Esophagus (tissue), 2 donors: Measurements from ENCODE around the gene GABBR1. TPM values are rescaled to one million over a fixed set of nuclear protein-coding genes. Genes with fewer than 3 reads are reported as not detected.
A peak's percentile ranks its signal among the peaks of the same experiment; 100 is the strongest.

Experiments
- H3K27ac ChIP-seq, 2 donors: one replicate each; pipeline ENCODE4 v1.5.1; 2013; ENCODE audit warnings: low read depth in 2 of 2, mild to moderate bottlenecking in 2 of 2, inconsistent platforms in 1 of 2, low read length in 1 of 2, moderate library complexity in 1 of 2
- H3K27me3 ChIP-seq, 2 donors: one replicate each; pipeline ENCODE4 v1.6.1; 2013; ENCODE audit warnings: low read length in 2 of 2, control low read depth in 1 of 2, mild to moderate bottlenecking in 1 of 2; ENCODE audit not compliant: insufficient read depth in 2 of 2, control insufficient read depth in 1 of 2
- H3K36me3 ChIP-seq, 2 donors: one replicate each; pipeline ENCODE4 v1.6.1; 2013; ENCODE audit warnings: low read length in 1 of 2; ENCODE audit not compliant: control insufficient read depth in 2 of 2, insufficient read depth in 2 of 2
- H3K4me1 ChIP-seq, 2 donors: one replicate each; pipeline ENCODE4 v1.6.1; 2013; ENCODE audit warnings: low read length in 1 of 2; ENCODE audit not compliant: control insufficient read depth in 2 of 2, insufficient read depth in 2 of 2
- H3K4me3 ChIP-seq, 2 donors: one replicate each; pipeline ENCODE4 v1.5.1; 2013; ENCODE audit warnings: low read length in 2 of 2, mild to moderate bottlenecking in 2 of 2, low read depth in 1 of 2, moderate library complexity in 1 of 2
- H3K9me3 ChIP-seq, 2 donors: one replicate each; pipeline ENCODE4 v1.6.1; 2013; ENCODE audit warnings: mild to moderate bottlenecking in 2 of 2, low read depth in 1 of 2, low read length in 1 of 2, moderate library complexity in 1 of 2; ENCODE audit not compliant: control insufficient read depth in 2 of 2, insufficient read depth in 1 of 2
- WGBS, 2 donors: extraction: QIAGEN DNeasy Blood & Tissue Kit; methylation state at CpG; one replicate each; pipeline ENCODE4 v1.1.7; 2013; 5-methylcytosine and 5-hydroxymethylcytosine counted together
- polyA plus RNA-seq, 2 donors: library from polyadenylated mRNA; stranded (reverse); fragments of 200-250 nt; gene quantifications; one replicate each; pipeline ENCODE4 v1.2.3, GENCODE V29; 2013
- donor health status: healthy with polysubstance abuse.
- donor health status: Bipolar disorder and iron deficiency.

The GABBR1 gene
- polyA plus RNA-seq, 2 donors, result 13.0 to 28.1 TPM

- WGBS, 2 donors, result 26 to 31% methylated on average over 3 of the region's 3 CpGs
- Histone ChIP-seq H3K27me3 (no peaks in the 10 kb centered on the region), H3K9me3 (no peaks in the 10 kb centered on the region), H3K36me3 (no peaks in the 10 kb centered on the region), H3K27ac (peak overlapping the region in 1 of 2 donors; percentile 29), H3K4me3 (no peak overlapping the region), H3K4me1 (no peaks in the 10 kb centered on the region)
Measured at GRCh38 chr6:29641430-29642148, 8.6 kb upstream of the GABBR1 start.

- WGBS, 2 donors, result 90 to 91% methylated on average over 9 of the region's 9 CpGs
- H3K36me3 ChIP-seq, result no peaks in the 10 kb centered on the region
Measured at GRCh38 chr6:29637247-29637646, 4.3 kb upstream of the GABBR1 start.

GRCh38 chr6:29633534-29633905, 537 bp upstream of the GABBR1 start:
- Histone ChIP-seq H3K4me1 (peaks cover 5 to 8% of the 10 kb centered on the region in 2 donors), H3K4me3 (peak overlapping the region; percentile 63 to 67), H3K9me3 (no peaks in the 10 kb centered on the region), H3K27me3 (no peaks in the 10 kb centered on the region), H3K27ac (peak overlapping the region; percentile 76 to 84), H3K36me3 (no peaks in the 10 kb centered on the region)
- 13% methylated on average over 9 of the region's 9 CpGs for WGBS, 2 donors

More at GRCh38 chr6:29637247-29637646, 4.3 kb upstream of the GABBR1 start:
- Histone ChIP-seq H3K27ac (no peak overlapping the region), H3K4me3 (no peak overlapping the region), H3K4me1 (no peaks in the 10 kb centered on the region), H3K27me3 (no peaks in the 10 kb centered on the region), H3K9me3 (no peaks in the 10 kb centered on the region)

- 4 to 8% methylated on average over 21 to 49 of the region's 53 CpGs for WGBS, 2 donors
- no peaks in the 10 kb centered on the region for H3K27me3 ChIP-seq
- H3K9me3 ChIP-seq, result no peaks in the 10 kb centered on the region
- no peaks in the 10 kb centered on the region for H3K36me3 ChIP-seq
- H3K4me3 ChIP-seq, result peak overlapping the region; percentile 63 to 67
- peak overlapping the region; percentile 37 to 80 for H3K27ac ChIP-seq
- H3K4me1 ChIP-seq, result peaks cover 5 to 12% of the 10 kb centered on the region in 2 donors
Measured at GRCh38 chr6:29631860-29632731, 887 bp downstream of the GABBR1 start.

- H3K36me3 ChIP-seq, result no peaks in the 10 kb centered on the region
- no peak overlapping the region for H3K4me3 ChIP-seq
- WGBS, 2 donors, result 72 to 78% methylated on average over 14 of the region's 14 CpGs
- no peaks in the 10 kb centered on the region for H3K27me3 ChIP-seq
- H3K9me3 ChIP-seq, result no peaks in the 10 kb centered on the region
- H3K27ac ChIP-seq, result no peak overlapping the region
- H3K4me1 ChIP-seq, result peaks cover 5 to 12% of the 10 kb centered on the region in 2 donors
Measured at GRCh38 chr6:29631209-29631810, 1.7 kb downstream of the GABBR1 start.

GRCh38 chr6:29630315-29630714, 2.7 kb downstream of the GABBR1 start:
- Histone ChIP-seq H3K27me3 (no peaks in the 10 kb centered on the region), H3K27ac (no peak overlapping the region), H3K4me3 (no peak overlapping the region), H3K4me1 (peaks cover 5 to 12% of the 10 kb centered on the region in 2 donors), H3K36me3 (no peaks in the 10 kb centered on the region), H3K9me3 (no peaks in the 10 kb centered on the region)
- WGBS, 2 donors, result 79 to 82% methylated on average over 9 of the region's 9 CpGs

GRCh38 chr6:29629571-29629970, 3.4 kb downstream of the GABBR1 start:
- peaks cover 5 to 12% of the 10 kb centered on the region in 2 donors for H3K4me1 ChIP-seq
- 78 to 92% methylated on average over 2 of the region's 2 CpGs for WGBS, 2 donors
- H3K27me3 ChIP-seq, result no peaks in the 10 kb centered on the region
- no peaks in the 10 kb centered on the region for H3K9me3 ChIP-seq
- H3K36me3 ChIP-seq, result no peaks in the 10 kb centered on the region
- H3K27ac ChIP-seq, result no peak overlapping the region
- H3K4me3 ChIP-seq, result no peak overlapping the region

- Histone ChIP-seq H3K27me3 (no peaks in the 10 kb centered on the region), H3K4me3 (peak overlapping the region; percentile 48 to 51), H3K36me3 (no peaks in the 10 kb centered on the region), H3K9me3 (no peaks in the 10 kb centered on the region), H3K27ac (peak overlapping the region; percentile 66 to 83), H3K4me1 (peaks cover 5 to 12% of the 10 kb centered on the region in 2 donors)
- 3 to 4% methylated on average over 32 of the region's 32 CpGs for WGBS, 2 donors
Measured at GRCh38 chr6:29628419-29629281, 4.3 kb downstream of the GABBR1 start.
